Measurements from ENCODE around the gene EMD.
"Not testable (repeated sequence)": the region's sequence is repeated elsewhere in the genome, so short reads cannot be mapped to it uniquely, and the experiment has no call there.

Gene EMD

GRCh38 chrX:154397888-154398667 lies 19.0 kb downstream of the EMD start, which contains the start of gene RPL10:
Gene RPL10 (plus strand): TSS chrX:154398377. CDS start chrX:154398520, 143 bp downstream.
- DNase-seq, result peak; percentile 93

- DNase-seq, result peak; percentile 71
These were observed 19.8 kb downstream of the EMD start for GRCh38 chrX:154398668-154399526.

- no peak for DNase-seq
These were observed 20.7 kb downstream of the EMD start for GRCh38 chrX:154399527-154400368.

GRCh38 chrX:154400369-154400817 lies 21.3 kb downstream of the EMD start:
- DNase-seq, result not testable (repeated sequence)

GRCh38 chrX:154401045-154401799 lies 22.1 kb downstream of the EMD start:
- no peak for DNase-seq

- DNase-seq, result no peak
These were observed 23.0 kb downstream of the EMD start for GRCh38 chrX:154401918-154402621.

GRCh38 chrX:154402622-154403127 lies 23.6 kb downstream of the EMD start:
- DNase-seq, result no peak

GRCh38 chrX:154403192-154403591 lies 24.1 kb downstream of the EMD start:
- no peak for DNase-seq

- DNase-seq, result no peak
These were observed 24.8 kb downstream of the EMD start for GRCh38 chrX:154403858-154404257.

GRCh38 chrX:154404625-154405192 lies 25.6 kb downstream of the EMD start:
- DNase-seq, result no peak

GRCh38 chrX:154408659-154409221 lies 29.6 kb downstream of the EMD start:
- DNase-seq, result no peak

- DNase-seq, result no peak
These were observed 30.3 kb downstream of the EMD start, which contains the start of gene DNASE1L1 for GRCh38 chrX:154409222-154409871. Gene DNASE1L1 (minus strand): TSS chrX:154409254. CDS start chrX:154405568, 3,686 bp downstream.

GRCh38 chrX:154411981-154412340 lies 32.9 kb downstream of the EMD start:
- peak; percentile 48 for DNase-seq

- no peak for DNase-seq
These were observed 33.4 kb downstream of the EMD start for GRCh38 chrX:154412468-154412867.

- DNase-seq, result no peak
These were observed 34.0 kb downstream of the EMD start for GRCh38 chrX:154413142-154413541.

GRCh38 chrX:154417157-154417556 lies 38.1 kb downstream of the EMD start:
- DNase-seq, result peak; percentile 46

GRCh38 chrX:154419189-154419588 lies 40.1 kb downstream of the EMD start:
- no peak for DNase-seq

GRCh38 chrX:154419688-154420401 lies 40.8 kb downstream of the EMD start:
- peak; percentile 82 for DNase-seq

GRCh38 chrX:154420402-154420756 lies 41.3 kb downstream of the EMD start:
- no peak for DNase-seq
